GM21526 (cell line): Measurements from ENCODE around the gene XRCC5.
"Not testable (repeated sequence)": the region's sequence is repeated elsewhere in the genome, so short reads cannot be mapped to it uniquely, and the experiment has no call there.

ENCODE experiments used
- ATAC-seq: cut with Tn5 transposase; IDR thresholded peaks from one replicate; pipeline ENCODE4 v1.9.1; 2021; ENCODE audit warnings: moderate library complexity; ENCODE audit not compliant: unreplicated experiment, low FRiP score

Gene XRCC5

DNA sequence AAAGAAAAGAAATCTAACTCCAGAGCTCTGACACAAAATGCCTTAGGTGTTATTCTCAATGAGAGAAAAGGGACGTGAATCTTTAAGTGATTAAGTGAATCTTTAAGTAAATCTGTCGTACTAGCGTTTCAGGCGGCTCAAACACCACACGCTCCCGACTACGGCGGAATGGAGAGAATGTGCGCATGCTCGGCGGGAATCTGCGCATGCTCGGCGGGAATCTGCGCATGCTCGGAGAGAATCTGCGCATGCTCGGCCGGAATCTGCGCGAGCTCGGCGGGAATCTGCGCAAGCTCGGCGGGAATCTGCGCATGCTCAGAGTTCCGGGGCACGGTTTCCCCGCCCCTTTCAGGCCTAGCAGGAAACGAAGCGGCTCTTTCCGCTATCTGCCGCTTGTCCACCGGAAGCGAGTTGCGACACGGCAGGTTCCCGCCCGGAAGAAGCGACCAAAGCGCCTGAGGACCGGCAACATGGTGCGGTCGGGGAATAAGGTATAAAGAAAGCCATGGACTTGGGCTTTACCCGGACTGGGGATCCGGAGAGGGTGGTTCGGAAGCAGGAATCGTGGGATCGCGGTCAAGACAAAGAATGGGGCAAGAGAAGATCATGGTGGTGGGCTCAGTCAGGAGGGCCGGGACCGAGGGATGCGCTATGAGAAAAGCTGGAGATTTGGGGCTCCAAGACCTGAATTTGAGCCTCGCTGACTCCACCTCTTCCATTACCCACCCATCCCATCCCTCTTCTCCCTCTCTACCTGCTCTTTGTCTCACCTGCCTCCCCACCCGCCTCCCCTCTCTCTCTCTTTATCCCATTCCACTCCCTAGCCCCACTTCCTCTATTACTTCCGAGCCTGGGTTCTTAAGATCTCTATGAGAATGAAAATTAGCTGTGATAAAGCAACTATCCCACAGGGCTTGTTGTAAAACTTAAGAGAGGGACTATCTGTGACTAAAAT, at the start of gene XRCC5:
Gene XRCC5 (plus strand): TSS at position 382 of the 955 bp plus-strand sequence. CDS start 89 bp downstream, at position 471.
- peak; percentile 42 for ATAC-seq

DNA sequence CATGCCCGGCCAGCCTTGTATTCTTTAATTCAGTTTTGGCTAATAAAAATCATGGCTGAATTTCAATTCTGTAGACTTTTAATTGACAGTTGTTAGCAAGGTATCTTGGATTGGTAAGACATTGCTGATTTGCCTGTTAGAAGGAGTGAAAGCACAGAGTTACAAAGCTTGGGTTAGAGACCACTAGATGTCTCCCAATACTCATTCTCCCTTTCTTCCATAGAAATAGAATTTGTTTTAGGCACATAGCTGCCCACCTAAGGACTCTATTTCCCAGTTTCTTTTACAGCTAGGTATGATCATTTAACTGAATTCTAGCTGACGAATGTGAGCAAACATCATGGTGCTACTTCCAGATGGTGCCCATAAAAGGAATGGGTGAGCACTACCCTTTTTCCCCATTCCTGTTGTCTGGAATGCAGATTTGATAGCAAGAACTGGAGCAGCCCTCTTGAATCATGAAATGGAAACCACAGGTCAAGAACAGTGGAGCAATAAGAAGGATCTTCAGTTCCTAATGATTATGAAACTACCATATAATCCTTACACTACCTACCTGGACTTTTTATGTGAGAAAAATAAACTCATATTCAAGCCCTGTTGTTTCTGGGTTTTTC, 45.0 kb upstream of the XRCC5 start:
- ATAC-seq = no peak

DNA sequence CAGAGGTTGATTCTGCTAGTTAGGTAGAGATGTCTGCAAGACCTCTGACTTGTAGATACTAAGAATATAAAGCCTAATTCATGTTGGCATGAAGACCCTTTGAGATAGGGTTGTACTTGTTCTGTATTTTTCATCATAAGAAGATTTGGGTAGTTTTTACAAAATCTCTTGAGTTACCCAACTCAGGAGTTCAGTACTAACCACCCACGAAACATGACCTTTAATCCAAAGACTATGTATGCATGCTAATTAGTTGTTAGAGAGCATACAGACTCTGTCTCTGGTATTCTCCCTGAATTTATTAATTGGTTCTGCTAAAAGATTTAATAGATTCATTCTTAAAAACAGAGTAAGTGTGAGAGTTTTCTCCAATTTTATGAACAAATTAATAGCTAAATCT, 44.5 kb upstream of the XRCC5 start:
- ATAC-seq = no peak

DNA sequence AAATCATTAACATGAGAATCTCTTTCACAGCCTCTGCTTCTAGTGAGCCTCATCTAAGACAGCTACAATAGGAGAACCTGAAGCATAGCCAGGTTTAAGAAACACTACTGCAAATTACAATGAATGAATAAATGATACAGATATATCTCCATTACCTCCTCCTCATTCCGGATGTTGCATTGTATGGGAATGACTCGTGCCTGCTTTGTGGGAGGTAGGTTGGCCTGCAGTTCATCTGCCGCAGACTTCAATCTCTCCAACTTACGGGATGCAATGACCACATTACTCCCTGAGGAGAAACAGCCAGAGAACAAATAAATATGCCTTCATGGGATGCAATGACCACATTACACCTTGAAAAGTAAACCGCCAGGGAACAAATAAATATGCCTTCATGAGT, 42.9 kb upstream of the XRCC5 start:
- no peak for ATAC-seq

DNA sequence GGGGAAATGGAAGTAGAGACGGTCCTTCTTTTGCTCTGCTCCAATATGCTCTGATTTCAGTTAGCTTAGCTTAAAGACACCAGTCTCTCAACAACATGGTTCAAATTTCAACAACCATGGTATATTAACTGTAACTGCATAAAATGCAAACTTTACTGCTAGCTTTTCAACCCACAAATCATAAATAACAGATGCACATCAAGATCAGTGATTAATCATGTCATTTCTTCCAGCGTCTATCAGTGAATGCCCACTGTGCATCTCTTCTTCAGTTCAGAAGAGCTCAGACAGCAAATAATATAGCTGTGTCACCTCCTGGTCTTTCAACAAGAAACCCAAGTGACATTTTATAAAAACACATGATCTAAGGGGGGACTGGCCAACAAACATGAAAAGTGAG, 40.1 kb upstream of the XRCC5 start:
- ATAC-seq = no peak

DNA sequence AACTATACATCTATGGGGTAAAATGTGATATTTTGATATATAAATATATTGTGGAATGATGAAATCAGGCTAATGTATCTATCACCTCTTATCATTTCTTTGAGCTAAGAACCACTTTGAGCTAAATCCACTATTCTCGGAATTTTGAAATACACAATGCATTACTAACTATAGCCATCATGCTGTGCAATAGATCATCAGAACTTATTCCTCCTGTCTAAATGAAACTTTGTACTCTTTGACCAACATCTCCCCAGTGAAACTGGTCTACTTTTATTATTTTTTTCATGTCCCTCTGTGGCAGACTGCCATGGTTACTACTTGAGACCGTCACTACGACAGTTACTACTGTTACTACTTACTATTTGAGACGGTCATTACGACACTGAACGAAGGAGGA, 39.0 kb upstream of the XRCC5 start:
- no peak for ATAC-seq

DNA sequence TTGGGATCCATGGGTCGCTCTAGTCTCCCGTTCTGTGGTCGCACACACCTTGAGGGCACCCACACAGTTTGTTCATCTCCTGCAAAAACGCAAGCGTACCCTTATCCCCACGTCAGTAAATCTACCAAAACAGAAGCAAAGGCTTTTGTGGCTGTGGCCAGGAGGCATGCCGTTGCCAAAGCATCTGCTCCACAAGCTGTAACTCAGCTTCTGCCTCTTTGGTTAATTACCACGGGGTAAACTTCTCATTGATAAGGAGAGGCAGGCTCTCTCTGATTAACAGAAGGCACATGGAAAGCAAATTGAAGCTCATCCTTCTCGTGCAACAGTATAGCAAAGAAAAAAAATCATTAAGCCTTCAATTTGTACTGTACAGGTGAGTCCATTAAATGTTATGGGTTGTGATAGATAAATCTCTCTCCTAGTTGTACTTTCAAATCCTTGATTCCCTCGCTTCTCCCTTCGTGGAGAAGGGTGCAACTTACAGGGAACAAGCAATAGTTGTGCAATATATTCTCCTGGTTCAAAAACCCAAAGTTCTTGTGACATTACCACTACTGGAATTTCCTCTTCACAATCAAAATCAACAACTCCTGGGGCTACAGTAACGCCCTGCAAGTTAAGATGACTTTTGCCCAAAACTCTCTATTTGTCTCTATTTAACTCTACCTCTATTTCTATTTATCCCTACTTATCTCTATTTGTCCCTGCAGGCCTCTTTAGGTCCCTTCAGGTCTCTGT, 37.9 kb upstream of the XRCC5 start:
- no peak for ATAC-seq

DNA sequence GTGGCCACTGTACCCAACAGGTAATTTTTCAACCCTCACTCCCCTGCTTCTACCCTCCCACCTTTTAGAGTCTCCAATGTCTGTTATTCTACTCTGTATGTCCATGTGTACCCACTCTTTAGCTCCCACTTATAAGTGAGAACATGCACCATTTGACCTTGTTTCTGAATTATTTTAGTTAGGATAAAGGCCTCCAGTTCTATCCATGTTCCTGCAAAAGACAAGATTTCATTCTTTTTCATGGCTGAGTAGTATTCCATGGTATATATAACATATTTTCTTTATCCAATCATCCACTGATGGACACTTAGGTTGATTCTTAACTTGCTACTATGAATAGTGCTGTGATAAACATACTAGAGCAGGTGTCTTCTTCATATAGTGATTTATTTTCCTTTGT, 36.7 kb upstream of the XRCC5 start:
- ATAC-seq = no peak

DNA sequence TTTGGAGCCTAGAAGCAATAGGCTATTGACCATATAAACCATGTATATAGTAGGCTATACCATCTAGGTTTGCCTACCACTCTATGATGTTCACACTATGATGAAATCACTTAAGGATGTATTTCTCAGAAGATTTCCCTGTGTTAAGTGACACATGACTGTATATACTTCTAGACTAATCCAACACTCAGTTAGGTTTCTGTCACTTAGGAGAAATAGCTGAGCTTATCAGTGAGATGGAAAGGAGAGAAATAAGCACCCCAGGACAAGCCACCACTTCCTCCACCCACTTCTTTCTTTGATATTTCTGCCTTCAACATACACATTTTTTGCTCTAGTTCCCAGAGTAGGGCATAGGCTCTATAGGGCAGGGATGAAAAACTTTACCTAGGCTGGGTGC, 35.4 kb upstream of the XRCC5 start:
- no peak for ATAC-seq

DNA sequence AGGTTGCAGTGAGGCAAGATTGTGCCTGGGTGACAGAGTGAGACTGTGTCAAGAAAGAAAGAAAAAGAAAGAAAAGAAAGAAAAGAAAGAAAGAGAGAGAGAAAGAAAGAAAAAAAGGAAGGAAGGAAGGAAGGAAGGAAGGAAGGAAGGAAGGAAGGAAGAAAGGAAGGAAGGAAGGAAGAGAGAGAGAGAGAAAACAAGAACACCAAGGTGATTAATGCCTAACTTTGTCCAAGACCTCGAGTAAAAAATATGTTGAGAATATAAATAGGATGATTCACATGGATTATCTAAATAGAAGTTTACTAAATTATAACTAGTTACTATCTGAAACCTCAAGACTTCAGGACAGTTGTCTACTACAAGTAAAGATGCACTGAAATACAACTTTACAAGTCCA, 34.8 kb upstream of the XRCC5 start:
- no peak for ATAC-seq

DNA sequence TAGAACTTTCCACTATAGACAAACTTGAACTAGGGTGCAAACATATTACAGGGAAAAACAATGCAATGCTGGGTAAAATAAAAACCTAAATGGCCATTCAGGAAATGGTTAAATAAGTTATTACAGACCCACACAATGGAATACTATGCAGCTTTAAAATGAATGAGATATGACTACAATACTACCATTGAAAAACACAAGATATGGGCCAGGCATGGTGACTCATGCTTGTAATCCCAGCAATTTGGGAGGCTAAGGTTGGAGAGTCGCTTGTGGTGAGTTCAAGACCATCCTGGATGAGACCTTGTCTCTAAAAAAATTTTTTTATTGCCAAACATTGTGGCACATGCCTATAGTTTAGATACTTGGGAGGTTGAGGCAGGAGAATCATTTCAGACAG, 34.4 kb upstream of the XRCC5 start:
- ATAC-seq = no peak

DNA sequence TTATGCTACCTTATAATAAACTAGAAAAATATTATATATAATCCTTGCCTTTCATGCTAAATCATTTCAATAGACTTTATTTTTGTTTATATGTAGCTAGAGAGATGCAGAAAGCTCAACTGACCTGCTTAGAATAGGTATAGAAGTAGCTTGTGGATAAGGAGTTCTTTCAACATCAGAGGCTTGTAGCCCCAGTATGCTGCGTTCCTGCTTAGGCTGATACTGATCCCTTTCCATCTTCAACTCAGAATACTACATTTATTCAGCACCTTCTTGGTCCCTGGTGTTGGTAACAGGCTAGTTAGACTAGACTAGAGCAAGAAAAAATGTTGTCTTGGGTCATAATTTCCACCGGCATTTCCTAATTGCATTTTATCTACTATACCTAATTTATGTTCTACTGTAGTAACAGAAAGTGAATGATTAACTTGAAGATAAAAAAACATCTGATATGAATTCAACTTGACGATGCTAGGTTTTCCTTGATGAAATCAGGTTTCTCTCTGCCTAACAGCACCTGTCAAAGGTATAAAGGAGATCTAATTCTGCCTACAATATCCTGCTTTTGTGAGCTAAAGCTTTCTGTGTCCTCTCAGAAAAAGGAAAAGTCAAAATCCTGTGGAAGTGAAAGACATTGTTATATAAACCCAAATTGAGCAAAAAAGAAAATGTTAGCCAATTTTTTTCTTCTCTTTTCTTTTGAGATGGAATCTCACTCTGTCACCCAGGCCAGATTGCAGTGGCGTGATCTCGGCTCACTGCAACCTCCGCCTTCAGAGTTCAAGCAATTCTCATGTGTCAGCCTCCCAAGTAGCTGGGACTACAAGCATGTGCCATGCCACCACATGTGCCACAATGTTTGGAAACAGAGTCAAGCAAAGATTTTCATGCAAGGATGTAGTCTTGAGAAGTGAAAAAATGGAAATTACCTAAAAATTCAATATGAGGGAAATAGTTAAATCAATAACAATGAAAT, 33.4 kb upstream of the XRCC5 start:
- ATAC-seq = no peak

DNA sequence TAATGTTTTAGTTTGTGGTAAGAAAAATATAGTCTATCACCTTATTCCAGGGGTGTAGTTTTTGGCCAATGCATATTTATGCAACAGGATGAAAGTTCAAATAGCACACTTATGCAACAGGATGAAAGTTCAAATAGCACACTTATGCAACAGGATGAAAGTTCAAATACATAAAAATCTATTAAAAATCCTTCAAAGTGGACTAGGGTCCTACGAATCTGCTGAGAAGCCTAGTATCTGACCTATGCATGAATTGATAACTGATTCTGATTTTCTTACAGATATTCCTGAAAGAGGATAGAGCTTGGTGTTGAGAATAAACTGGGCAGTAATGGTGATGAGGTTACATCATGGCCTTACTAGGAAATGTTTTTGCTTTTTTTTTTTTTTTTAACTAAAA, 30.4 kb upstream of the XRCC5 start:
- ATAC-seq = no peak

DNA sequence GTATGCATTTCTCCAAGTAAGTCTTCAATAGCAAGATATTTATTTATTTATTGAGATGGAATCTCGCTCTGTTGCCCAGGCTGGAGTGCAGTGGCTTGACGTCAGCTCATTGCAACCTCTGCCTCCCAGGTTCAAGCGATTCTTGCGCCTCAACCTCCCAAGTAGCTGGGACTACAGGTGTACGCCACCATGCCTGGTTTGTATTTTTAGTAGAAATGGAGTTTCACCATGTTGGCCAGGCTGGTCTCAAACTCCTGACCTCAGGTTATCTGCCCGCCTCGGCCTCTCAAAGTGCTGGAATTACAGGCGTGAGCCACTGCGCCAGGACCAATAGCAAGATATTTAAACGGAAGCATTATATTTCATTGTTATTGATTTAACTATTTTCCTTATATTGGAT, 29.1 kb upstream of the XRCC5 start:
- not testable (repeated sequence) for ATAC-seq

DNA sequence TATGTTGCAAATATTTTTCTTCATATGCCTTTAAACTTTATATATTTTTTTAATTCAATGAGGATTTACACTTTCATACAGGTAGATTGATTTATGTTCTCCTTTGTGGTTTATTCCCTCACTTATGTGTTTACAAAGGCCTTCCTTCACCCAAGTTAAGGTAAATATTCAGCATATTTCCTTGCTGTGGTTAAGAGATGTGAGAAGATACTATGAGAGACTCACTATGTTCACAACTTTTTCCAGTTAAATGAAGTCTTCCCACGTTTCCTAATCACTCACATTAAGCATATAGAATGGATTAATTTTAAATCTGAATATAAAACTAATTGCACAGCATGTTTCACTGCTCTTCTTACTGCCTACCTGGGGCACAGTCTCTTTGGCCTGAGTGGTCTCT, 28.1 kb upstream of the XRCC5 start:
- ATAC-seq = no peak

DNA sequence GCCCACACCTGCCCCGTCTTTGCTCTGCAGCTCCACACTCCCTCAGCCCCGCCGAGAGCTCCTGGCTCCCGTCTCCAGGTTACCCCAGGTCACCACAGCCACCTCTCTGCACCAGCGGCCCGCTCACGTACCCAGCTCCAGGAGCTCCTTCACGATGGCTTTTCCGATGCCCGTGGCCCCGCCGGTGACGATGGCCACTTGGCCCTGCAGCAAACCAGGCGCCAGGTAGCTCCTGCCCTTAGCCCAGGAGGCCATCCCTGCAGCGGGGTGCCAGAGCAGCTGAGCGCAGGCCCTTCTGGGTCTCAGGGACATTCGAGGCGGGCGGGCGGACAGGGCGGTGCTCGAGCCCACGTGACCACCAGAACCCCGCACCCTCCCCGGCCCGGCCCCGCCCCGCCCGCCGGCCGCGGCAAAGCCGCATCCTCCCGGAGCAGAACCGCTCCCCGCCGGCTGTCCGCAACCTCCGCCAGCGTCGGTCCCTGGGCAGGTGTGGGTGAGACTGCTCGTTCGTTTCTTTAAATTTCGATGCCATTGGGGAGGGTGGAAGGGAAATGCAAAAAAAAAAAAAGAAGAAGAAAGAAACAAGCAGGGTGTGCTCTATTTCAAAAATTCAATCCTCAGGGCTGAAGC, 27.5 kb upstream of the XRCC5 start, which contains the start of the genes PECR and TMEM169:
Gene PECR (minus strand): TSS at position 323 of the 630 bp plus-strand sequence. CDS start 68 bp downstream, at position 255.
Gene TMEM169 (plus strand): TSS at position 433 of the 630 bp plus-strand sequence. CDS start 14,045 bp downstream, outside the sequence.
- ATAC-seq = peak; percentile 93

DNA sequence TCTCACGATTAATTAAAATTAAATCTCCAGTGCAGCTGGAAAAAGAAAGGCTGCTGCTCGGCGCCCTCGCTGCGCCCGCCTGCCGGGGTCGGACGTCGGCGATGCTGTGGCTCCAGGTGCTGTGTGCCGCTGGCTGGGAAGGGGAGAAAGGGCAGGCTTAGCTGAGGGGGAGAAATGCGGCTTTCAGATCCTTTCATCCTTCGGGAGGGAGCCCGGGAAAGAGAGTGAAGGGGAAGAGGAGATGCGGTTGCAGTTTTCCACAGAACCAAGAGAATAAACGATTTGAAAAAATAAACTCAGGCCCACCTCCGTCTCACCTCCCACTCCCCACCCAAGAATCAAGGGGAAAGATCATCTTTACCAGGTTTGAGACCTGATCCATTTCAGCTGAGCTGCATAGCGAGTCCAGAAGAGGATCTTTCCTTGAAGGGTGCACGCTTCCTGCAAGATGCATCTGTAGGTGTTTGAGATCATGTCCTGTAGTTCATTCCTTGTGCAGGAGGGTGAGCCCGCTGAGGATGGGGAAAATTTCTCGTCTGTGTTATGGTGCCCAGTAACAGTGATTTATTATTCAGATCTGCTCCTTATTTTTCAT, 26.9 kb upstream of the XRCC5 start:
- ATAC-seq = no peak

DNA sequence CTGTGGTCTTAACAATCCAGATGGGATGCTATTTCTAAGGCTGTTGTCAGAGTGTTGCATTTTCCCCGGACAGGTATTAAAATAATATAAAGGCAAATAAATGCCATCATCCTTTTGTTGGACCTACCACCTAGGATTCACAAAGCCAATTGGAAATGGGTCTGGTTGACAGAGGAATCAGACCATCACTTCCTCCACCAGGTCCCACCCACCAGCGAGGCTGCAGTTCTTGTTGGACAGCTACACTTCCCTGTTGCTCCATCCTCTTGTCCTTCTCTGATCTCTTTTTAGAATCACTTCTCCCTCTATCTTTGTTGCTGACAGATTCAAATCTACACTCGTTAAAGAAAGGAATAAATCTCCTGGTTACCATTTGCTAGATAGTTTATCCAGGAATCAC, 26.3 kb upstream of the XRCC5 start:
- no peak for ATAC-seq
